Testis (tissue), 2 donors: Measurements from ENCODE around the gene EFR3B.

Source experiments
- CTCF ChIP-seq, 3 experiments: fragments of 450-650 bp in 2 of 3; fragments of 200-600 bp in 1 of 3; sonication (generic) in 1 of 3; IDR thresholded peaks; one replicate each; pipeline ENCODE4 v1.5.1; 2016 to 2019; ENCODE audit warnings: antibody characterized with exemption in 3 of 3, mild to moderate bottlenecking in 2 of 3, moderate library complexity in 1 of 3
- POLR2A ChIP-seq: fragments of 450-650 bp; IDR thresholded peaks from one replicate; pipeline ENCODE4 v1.6.1; 2017; ENCODE audit warnings: antibody characterized with exemption, mild to moderate bottlenecking, moderate library complexity

- TF ChIP-seq CTCF (IDR thresholded peaks at IDR 0.05) (no peak), POLR2A (no peak)
Observed at GRCh38 chr2:25000503-25001324, 41.2 kb upstream of the EFR3B start.
